Natural killer cell (primary cell): ENCODE data around the gene KIF1A. TPM values are rescaled to one million over a fixed set of nuclear protein-coding genes. Genes with fewer than 3 reads are reported as not detected.

ENCODE experiments used
- ATAC-seq, 3 donors: fragments of 150-1000 bp in 2 of 3; fragments of 200-7000 bp in 1 of 3; cut with Tn5 transposase; 1 replicate in 1 of 3; 2 replicates in 2 of 3; pipeline ENCODE4 v1.10.0; 2021; ENCODE audit warnings: mild to moderate bottlenecking in 2 of 3, moderate library complexity in 2 of 3
- DNase-seq, 2 donors: peaks; one replicate each; pipeline versions ENCODE4 v3.0.0 to v3.0.0-alpha.2; 2013 to 2021; ENCODE audit warnings: mixed read lengths in 1 of 2
- H3K27ac ChIP-seq: one replicate; pipeline ENCODE4 v1.5.1; 2013; ENCODE audit warnings: mild to moderate bottlenecking, low read length
- H3K27me3 ChIP-seq: one replicate; pipeline ENCODE4 v1.6.1; 2013; ENCODE audit warnings: low read length; ENCODE audit not compliant: control insufficient read depth, insufficient read depth
- H3K36me3 ChIP-seq: one replicate; pipeline ENCODE4 v1.6.1; 2013; ENCODE audit warnings: low read length; ENCODE audit not compliant: control insufficient read depth, insufficient read depth
- H3K4me1 ChIP-seq: one replicate; pipeline ENCODE4 v1.6.1; 2013; ENCODE audit warnings: low read length; ENCODE audit not compliant: control insufficient read depth, insufficient read depth
- H3K4me3 ChIP-seq: one replicate; pipeline ENCODE4 v1.5.1; 2013; ENCODE audit warnings: low read length
- H3K9me3 ChIP-seq: one replicate; pipeline ENCODE4 v1.6.1; 2013; ENCODE audit warnings: low read length; ENCODE audit not compliant: control insufficient read depth, insufficient read depth
- H3K27ac Mint-ChIP-seq, 2 donors: one replicate each; pipeline ENCODE4 v1.8.0; 2022; ENCODE audit warnings: mild to moderate bottlenecking in 2 of 2, mixed read lengths in 2 of 2, moderate library complexity in 1 of 2
- H3K27me3 Mint-ChIP-seq, 2 donors: one replicate each; pipeline ENCODE4 v1.8.0; 2022; ENCODE audit warnings: low read depth in 2 of 2, mixed read lengths in 2 of 2
- H3K36me3 Mint-ChIP-seq: one replicate; pipeline ENCODE4 v1.8.0; 2022; ENCODE audit warnings: mixed read lengths
- H3K4me1 Mint-ChIP-seq, 2 donors: one replicate each; pipeline ENCODE4 v1.8.0; 2022; ENCODE audit warnings: mixed read lengths in 2 of 2
- H3K4me3 Mint-ChIP-seq: one replicate; pipeline ENCODE4 v1.8.0; 2022; ENCODE audit warnings: mild to moderate bottlenecking, moderate library complexity, mixed read lengths
- H3K9me3 Mint-ChIP-seq, 2 donors: one replicate each; pipeline ENCODE4 v1.8.0; 2022; ENCODE audit warnings: mixed read lengths in 2 of 2
- CTCF ChIP-seq: fragments of 200-600 bp; IDR thresholded peaks from one replicate; pipeline ENCODE4 v1.8.0; 2022; ENCODE audit warnings: antibody characterized with exemption
- WGBS: methylation state at CpG from one replicate; pipeline ENCODE4 v1.1.7; 2013; ENCODE audit warnings: missing lambda C conversion rate; ENCODE audit not compliant: insufficient coverage; 5-methylcytosine and 5-hydroxymethylcytosine counted together
- intact Hi-C: fragments of 100-400 bp; cut with micrococcal nuclease; formaldehyde crosslinking; loops from one replicate; pipeline ENCODE4 v1.14.2; 2022
- total RNA-seq, 4 donors: library from RNA; stranded (reverse); fragments of 120-200 nt in 1 of 4; gene quantifications; one replicate each; pipeline versions ENCODE4 v1.2.3 to v1.2.4, GENCODE V29; 2013 to 2022

Gene KIF1A
- total RNA-seq, 3 donors from 2014 or later (not counting 1 experiment from before 2014, with no cell fraction given) = 0.09 TPM; not detected in 2

DNA sequence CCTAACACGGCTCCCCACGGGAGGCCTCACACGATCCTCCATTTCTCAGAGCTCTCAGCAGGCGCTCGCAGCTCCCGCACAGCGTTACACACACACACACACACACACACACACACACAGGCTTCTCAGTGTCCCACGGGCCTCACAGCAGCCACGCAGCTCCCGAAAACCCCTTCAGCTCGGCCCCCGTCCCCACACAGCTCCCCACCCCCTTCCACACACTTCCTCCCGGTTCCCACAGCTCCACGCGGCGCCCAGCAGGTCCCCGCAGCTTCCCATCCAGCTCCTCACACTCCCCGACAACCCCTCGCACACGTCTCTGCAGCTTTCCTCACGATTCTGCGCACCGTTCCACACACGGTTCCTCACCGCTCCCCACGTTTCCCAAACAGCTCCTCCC lies 41.6 kb downstream of the KIF1A start:
- Histone ChIP-seq H3K27ac (no peak overlapping the region), H3K4me3 (no peak overlapping the region), H3K36me3 (no peaks in the 10 kb centered on the region), H3K4me1 (no peaks in the 10 kb centered on the region), H3K27me3 (no peaks in the 10 kb centered on the region), H3K9me3 (no peaks in the 10 kb centered on the region)
- no peaks in the 10 kb centered on the region for H3K27me3 Mint-ChIP-seq
- H3K27ac Mint-ChIP-seq = no peak overlapping the region
- 78% methylated on average over 26 of the region's 26 CpGs for WGBS
- DNase-seq = no peak
- H3K9me3 Mint-ChIP-seq = no peaks in the 10 kb centered on the region
- intact Hi-C loops = no loop called here
- H3K4me3 Mint-ChIP-seq = no peak overlapping the region
- H3K36me3 Mint-ChIP-seq = no peaks in the 10 kb centered on the region
- H3K4me1 Mint-ChIP-seq = no peaks in the 10 kb centered on the region
- no peak for ATAC-seq
- no peak for TF ChIP-seq CTCF

- TF ChIP-seq CTCF = no peak
- H3K36me3 ChIP-seq = no peaks in the 10 kb centered on the region
- Mint-ChIP-seq H3K9me3 (no peaks in the 10 kb centered on the region), H3K4me1 (no peaks in the 10 kb centered on the region), H3K27ac (no peak overlapping the region), H3K36me3 (no peaks in the 10 kb centered on the region), H3K4me3 (no peak overlapping the region), H3K27me3 (no peaks in the 10 kb centered on the region)
- H3K27ac ChIP-seq = no peak overlapping the region
- no peaks in the 10 kb centered on the region for H3K9me3 ChIP-seq
- intact Hi-C loops = no loop called here
- H3K4me3 ChIP-seq = no peak overlapping the region
- H3K27me3 ChIP-seq = no peaks in the 10 kb centered on the region
- 90% methylated on average over 49 of the region's 49 CpGs for WGBS
- no peak for ATAC-seq
- H3K4me1 ChIP-seq = no peaks in the 10 kb centered on the region
- no peak for DNase-seq
These were observed 42.4 kb downstream of the KIF1A start for GRCh38 chr2:240777456-240778212.

DNA sequence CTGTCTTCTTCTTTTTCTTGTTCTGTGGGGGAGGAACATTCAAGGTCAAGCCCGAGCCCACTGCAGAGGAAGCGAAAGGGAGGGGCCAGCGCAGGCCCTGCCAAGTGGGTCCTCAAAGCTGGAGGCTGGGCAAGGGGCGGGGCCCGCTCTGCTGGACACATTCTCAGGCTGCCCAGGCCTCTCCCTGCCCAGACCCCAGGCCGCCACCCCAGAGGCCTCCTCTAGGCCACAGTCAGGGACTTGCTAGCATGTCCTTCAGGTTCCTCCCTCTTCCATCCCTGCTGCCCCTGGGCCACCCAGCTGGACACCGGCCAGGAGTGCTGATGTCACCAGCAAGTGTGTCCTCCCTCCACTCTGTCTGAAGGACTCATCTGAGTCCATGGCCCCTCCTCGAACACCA lies 44.1 kb downstream of the KIF1A start:
- DNase-seq = no peak
- Histone ChIP-seq H3K4me1 (no peaks in the 10 kb centered on the region), H3K27ac (no peak overlapping the region), H3K9me3 (no peaks in the 10 kb centered on the region), H3K36me3 (no peaks in the 10 kb centered on the region), H3K27me3 (no peaks in the 10 kb centered on the region), H3K4me3 (no peak overlapping the region)
- intact Hi-C loops = no loop called here
- WGBS = 88% methylated on average over 8 of the region's 8 CpGs
- Mint-ChIP-seq H3K4me1 (no peaks in the 10 kb centered on the region), H3K36me3 (no peaks in the 10 kb centered on the region), H3K4me3 (no peak overlapping the region), H3K27me3 (no peaks in the 10 kb centered on the region), H3K9me3 (no peaks in the 10 kb centered on the region), H3K27ac (no peak overlapping the region)
- ATAC-seq = no peak
- no peak for TF ChIP-seq CTCF

- Histone ChIP-seq H3K27ac (no peak overlapping the region), H3K9me3 (no peaks in the 10 kb centered on the region), H3K36me3 (no peaks in the 10 kb centered on the region), H3K4me1 (no peaks in the 10 kb centered on the region), H3K27me3 (no peaks in the 10 kb centered on the region), H3K4me3 (no peak overlapping the region)
- ATAC-seq (no peak), DNase-seq (no peak)
- TF ChIP-seq CTCF = no peak
- no peaks in the 10 kb centered on the region for H3K9me3 Mint-ChIP-seq
- intact Hi-C loops = no loop called here
- no peaks in the 10 kb centered on the region for H3K27me3 Mint-ChIP-seq
- no peak overlapping the region for H3K27ac Mint-ChIP-seq
- H3K4me3 Mint-ChIP-seq = no peak overlapping the region
- no peaks in the 10 kb centered on the region for H3K36me3 Mint-ChIP-seq
- no peaks in the 10 kb centered on the region for H3K4me1 Mint-ChIP-seq
- WGBS = 88% methylated on average over 8 of the region's 9 CpGs
These were observed 45.2 kb downstream of the KIF1A start for GRCh38 chr2:240774856-240775255.
